GM21786 (cell line): ENCODE data around the gene SPTLC2.
"Not testable (repeated sequence)": the region's sequence is repeated elsewhere in the genome, so short reads cannot be mapped to it uniquely, and the experiment has no call there.

Experiments used
- ATAC-seq: cut with Tn5 transposase; IDR thresholded peaks from one replicate; pipeline ENCODE4 v1.9.1; 2021; ENCODE audit not compliant: unreplicated experiment

Gene SPTLC2

GRCh38 chr14:77554207-77554606 lies 62.2 kb downstream of the SPTLC2 start:
- ATAC-seq: peak; percentile 86

- no peak for ATAC-seq
These were observed 67.0 kb downstream of the SPTLC2 start for GRCh38 chr14:77549451-77549850.

GRCh38 chr14:77547512-77548180 lies 68.8 kb downstream of the SPTLC2 start:
- ATAC-seq: no peak

DNA sequence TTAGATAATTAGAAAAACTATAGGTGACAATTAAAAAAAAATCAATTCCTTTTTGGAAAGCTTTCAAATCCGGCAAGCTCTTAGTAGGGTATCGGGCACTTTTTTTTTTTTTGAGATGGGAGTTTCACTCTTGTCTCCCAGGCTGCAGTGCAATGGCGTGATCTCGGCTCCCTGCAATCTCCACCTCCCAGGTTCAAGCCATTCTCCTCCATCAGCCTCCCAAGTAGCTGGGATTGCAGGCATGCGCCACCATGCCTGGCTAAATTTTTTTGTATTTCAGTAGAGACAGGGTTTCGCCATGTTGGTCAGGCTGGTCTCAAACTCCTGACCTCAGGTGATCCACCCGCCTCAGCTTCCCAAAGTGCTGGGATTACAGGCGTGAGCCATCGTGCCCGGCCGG lies 71.3 kb downstream of the SPTLC2 start:
- ATAC-seq: not testable (repeated sequence)

DNA sequence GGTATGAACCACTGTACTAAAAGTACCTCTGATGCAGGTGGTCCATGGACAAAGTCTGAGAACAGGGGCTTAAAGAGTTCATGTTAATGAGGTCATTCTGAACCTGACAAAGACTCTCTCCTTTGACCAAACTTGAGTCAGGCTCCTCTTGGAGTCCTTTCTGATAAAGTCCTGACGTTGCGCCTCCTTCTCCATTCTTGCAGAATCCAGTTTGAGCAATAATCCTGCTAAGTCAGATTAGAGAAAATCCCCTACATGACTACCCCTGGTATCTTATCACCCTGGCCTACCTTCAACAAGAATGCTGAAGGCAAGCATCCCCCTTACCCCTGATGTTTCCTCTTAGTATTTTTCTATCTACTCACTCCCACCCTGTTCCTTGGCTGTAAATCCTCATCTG lies 71.9 kb downstream of the SPTLC2 start:
- ATAC-seq: no peak

DNA sequence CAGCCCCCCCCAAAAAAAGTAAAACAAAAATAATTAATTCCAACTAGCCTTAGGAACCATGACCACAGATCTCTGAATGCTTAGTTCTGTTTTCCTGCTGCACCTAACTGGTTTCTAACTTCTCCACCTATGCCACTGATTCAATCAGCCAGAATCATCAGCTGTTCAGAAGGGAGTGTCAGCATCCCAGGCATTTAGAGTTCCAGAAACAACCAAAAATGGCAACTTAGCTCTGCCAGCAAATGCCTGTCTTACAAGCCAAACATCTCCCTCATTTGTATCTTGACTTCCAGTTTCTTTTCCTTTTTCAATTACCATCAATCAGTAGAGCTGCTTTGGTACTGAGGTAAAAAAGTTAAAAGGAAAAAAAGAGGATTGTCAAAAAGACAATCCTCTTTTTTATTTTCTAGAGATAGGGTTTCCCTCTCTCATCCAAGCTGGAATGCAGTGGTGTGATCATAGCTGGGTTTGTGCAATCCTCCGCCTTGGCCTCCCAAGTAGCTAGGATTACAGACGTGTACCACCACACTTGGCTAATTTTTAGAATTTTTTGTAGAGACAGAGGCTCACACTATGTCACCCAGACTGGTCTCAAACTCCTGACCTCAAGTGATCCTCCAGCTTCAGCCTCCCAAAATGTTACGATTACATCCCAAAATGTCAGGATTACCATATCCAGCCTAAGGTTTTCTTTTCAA lies 72.7 kb downstream of the SPTLC2 start:
- no peak for ATAC-seq

GRCh38 chr14:77543240-77543551 lies 73.2 kb downstream of the SPTLC2 start:
- no peak for ATAC-seq

DNA sequence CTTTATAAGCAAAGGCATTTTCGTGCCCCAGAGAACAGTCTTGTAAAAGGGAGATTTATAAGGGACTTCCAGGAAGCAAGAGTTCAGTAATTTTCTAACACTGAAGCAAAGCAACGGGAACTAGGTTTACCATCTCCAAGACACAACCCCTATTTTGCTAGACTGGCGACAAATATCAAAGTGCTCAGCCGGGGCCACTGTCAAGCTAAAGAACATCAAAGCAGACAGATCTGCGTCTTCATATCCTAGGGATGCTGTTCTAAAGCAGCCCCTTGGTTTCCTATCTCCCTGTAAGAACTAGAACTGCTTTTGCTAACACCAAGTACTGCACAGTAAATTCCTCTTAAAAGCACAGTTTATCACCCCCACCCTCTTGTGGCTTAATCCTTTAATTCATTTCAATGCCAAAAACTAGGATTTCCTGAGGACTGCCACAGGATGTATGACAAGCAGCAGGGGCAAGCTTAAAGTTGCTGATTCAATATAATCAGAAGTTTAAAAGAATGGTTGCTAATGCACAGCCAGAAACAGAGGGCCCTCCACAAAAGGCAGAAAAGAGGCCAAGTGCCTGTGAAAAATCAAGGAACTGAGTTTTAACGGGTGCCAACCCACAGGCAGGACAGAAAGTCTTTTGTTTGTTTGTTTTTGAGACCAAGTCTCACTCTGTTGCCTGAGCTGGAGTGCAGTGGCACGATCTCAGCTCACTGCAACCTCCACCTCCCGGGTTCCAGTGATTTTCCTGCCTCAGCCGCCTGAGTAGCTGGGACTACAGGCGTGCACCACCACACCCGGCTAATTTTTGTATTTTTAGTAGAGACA lies 73.8 kb downstream of the SPTLC2 start:
- ATAC-seq: no peak

GRCh38 chr14:77541905-77542304 lies 74.5 kb downstream of the SPTLC2 start:
- ATAC-seq: peak; percentile 62

DNA sequence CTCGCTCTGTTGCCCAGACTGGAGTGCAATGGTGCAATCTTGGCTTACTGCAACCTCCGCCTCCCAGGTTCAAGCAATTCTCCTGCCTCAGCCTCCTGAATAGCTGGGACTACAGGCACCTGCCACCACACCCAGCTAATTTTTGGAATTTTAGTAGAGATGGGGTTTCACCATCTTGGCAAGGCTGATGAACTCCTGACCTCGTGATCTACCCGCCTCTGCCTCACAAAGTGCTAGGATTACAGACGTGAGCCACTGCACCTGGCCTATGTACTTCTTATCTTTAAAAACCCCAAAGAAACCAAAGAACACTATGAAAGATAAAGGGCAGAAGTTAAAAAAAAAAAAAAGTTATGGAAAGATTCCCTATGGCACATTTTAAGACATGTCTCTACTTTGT lies 79.5 kb downstream of the SPTLC2 start:
- ATAC-seq: not testable (repeated sequence)

- no peak for ATAC-seq
These were observed 85.4 kb downstream of the SPTLC2 start for GRCh38 chr14:77531071-77531470.

GRCh38 chr14:77529963-77530362 lies 86.5 kb downstream of the SPTLC2 start:
- no peak for ATAC-seq

DNA sequence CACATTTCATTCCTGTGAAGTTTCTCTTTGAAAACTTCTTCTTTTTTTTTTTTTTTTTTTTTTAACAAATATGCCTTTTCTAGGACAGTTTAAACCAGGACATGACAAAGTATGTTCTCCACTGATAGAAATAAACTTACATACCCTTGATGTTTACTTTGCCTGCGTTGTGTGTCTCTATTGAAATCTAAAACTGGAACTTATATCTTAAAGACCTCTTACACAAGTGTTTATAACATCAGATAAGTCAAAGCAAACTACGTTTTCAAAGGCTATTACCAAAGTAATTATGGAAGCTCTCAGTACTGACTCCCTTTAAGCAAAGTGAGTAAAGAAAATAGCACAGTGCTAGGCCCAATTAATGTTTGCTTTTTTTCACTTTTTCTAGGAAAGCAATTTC lies 87.2 kb downstream of the SPTLC2 start:
- ATAC-seq: no peak

DNA sequence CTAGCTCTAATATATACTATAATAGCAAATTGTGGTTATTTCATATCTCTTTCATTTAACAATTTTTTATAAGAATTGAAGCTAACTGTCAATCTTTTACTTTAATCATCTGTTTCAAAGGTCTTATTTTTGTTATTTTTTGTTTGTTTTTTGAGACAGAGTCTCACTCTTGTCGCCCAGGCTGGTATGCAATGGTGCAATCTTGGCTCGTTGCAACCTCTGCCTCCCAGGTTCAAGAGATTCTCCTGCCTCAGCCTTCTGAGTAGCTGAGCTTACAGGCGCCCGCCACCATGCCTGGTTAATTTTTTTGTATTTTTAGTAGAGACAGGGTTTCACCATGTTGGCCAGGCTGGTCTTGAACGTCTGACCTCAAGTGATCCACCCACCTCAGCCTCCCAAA lies 87.7 kb downstream of the SPTLC2 start:
- not testable (repeated sequence) for ATAC-seq

DNA sequence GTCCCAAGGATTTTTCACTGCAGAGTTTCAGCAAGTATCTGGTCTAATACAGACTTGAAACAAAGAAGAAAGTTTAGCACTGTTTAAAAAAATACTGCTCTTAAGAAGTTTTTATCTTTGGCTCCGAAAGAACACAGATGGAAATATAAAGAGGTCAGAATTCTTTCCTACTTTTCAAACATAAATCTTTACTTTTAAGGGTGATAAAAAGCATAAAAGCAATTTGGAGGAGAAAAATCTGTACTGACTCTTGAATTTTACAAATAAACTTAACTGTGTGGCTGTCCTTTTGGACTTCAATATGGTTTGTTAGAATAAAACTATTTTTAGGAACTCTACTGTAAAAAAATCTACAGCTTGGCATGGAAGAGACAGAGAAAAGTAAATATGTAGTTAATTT lies 90.2 kb downstream of the SPTLC2 start:
- ATAC-seq: no peak

DNA sequence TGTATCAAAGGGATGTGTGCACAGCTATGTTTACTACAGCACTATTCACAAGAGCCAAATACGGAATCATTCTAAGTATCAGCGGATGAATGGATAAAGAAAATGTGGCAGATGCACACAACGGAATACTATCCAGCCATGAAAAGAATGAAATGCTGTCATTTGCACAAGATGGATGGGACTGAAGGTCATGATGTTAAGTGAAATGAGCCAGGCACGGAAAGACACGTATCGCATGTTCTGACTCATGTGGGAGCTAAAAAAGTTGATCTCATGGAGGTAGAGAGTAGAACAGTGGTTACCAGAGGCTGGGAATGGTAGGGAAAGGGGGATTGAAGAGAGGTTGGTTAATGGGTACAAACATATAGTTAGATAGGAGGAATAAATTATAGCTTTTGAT lies 91.9 kb downstream of the SPTLC2 start:
- no peak for ATAC-seq

DNA sequence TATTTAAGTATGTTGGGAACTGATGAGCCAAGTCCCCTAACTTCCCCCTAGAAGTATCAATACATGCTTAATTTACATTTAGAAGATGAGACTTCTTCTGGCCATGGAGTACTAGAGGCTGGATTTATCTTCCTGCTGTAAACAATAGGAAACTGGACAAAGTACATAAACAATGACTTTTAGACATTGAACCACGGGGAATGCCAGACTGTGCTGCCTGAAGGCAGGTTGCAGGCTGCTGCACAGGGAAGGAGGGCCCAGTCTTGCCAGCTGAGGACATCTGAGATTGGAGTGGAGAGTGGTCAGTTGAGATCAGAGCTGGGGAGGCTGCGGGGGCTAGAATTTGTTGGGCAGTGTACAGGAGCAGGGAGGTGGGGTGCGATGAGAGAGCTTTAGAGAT lies 93.3 kb downstream of the SPTLC2 start:
- ATAC-seq: no peak

DNA sequence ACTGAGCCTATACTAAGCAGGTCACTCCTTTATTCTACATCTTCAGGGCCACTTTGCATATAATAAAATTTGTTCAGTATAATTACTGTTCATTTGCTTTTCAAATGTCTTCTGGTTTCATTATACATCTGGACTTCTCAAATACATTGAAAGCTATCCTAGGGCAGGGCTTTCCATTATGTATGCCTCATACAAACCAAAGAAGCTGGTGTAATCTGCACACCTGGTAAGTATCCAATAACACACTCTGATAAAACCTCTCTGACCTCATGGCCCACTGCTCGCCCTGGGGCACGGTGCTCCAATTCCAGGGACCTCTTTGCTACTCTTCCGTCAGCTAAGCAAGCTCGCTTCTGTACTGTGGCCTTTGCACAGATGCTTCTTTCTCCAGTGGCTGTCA lies 95.9 kb downstream of the SPTLC2 start:
- ATAC-seq: no peak

DNA sequence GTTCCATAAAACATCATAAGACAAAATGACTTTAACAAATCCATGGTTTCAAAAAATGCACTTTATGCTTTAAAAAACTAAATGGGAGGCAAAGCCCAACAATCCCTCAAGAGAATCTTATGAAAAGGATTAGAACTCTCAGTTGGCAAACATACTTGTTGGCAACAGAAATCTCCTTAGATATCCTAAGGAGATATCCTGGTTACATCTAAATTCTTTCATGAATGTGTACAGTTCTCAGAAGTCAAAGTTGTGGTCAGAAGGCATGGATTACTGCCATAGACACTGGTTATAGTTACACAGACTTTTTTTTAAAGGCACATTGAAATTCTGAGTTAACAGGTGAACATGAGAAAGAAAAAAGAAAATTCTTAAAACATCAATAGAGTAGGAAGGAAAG lies 100.3 kb downstream of the SPTLC2 start:
- no peak for ATAC-seq

DNA sequence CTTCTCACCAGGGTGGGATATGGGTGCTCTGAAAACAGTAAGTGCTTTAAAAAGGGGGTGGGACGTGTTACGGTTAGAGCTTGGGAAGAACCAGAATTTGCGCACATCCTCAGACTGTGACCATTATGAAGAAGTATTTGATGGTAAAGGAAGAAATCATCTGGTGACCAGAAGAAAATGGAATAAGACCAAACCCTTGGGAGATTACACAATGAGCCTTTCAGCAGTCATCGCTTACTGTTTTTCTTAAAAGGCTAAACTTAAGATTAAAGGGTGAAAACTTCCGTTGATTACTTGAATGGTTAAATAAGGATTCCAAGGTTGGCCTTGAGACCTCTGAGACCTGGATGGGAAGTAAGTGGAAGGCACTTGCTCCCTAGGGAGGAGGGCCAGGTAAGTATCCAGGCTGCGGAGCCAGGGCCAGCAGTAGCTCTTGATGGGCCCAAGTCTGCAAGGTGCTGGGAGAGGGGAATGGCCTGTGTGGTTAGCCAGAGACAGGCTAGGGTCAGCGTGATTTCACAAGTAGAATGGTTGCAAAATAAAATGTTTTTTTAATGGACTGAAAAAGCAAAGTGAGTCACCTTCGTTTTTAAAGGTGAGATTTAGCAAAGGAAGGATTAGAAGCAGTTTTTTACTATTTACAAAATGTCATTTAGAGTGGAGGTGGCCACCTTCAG lies 104.8 kb downstream of the SPTLC2 start:
- no peak for ATAC-seq

- no peak for ATAC-seq
These were observed 107.1 kb downstream of the SPTLC2 start for GRCh38 chr14:77509366-77509765.

DNA sequence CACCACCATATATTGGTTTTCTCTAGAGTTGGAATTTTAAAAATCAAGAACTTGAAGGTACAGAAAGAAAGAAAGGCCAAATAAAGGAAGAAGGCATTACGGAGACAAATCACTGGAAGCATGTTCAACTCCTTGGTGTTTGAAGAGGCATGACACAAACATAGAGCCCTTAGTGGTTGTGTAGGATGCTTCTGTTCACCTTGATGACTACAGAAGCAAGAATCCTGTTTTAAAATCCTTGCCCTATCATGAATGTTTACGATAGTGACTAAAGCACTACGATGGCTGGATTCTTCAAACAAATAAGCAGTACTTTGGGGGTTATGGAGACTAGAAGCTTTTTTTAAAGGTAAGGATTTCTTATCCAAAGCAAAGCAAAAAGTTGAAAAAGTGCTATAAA lies 107.6 kb downstream of the SPTLC2 start:
- ATAC-seq: no peak
